NAMALWA (cell line): ENCODE results near the gene GFOD2.

Source experiments
- DNase-seq: peaks from one replicate; pipeline ENCODE4 v3.0.0-alpha.2; 2015; ENCODE audit warnings: low spot score

GFOD2 gene

DNA sequence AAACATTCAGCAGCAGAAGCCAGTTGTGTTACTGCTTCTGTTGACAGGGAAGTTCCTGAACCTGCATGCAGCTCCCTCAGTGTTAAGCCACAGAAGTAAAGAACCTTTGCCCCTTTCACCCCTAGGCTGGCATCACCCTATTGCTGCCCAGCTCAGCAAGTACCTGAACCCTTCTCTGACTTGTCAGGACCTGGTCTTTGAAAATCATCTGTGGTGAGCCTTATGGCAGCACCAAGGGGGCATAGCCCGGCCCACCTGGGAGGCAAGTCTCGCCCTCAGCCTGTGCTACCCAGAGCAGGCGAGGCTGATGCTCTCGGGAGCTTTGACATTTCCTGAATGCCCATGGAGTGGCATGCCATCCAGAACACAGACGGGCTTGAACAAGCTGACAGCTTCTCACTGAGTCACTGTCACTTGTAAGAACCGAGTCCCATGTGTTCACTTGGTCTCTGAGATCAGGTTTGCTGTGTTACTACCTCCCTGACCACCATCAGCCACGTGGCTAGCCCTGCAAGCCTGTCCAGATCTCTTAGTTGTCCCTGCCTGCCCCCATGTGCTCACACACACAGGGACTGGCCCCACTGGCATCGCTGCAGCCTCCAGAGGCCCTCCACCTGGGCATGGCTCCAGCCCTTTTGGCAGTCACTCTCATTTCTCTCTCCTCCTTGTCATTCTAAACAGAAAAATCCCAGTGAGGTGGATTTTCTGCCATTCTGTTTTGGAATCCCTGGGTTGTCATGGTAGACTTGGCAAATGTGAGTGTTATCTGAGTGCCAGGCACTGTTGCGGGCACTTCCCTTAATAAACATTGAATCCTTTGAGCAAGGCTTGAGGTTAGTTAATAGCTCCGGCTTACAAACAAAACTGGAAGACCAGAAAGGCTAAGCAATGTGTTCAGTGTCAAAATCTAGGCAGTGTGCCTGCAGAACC lies 77.1 kb downstream of the GFOD2 start:
- no peak for DNase-seq

GRCh38 chr16:67637625-67638024 lies 81.5 kb downstream of the GFOD2 start:
- DNase-seq, result no peak

GRCh38 chr16:67636713-67637112 lies 82.4 kb downstream of the GFOD2 start:
- DNase-seq, result no peak

DNA sequence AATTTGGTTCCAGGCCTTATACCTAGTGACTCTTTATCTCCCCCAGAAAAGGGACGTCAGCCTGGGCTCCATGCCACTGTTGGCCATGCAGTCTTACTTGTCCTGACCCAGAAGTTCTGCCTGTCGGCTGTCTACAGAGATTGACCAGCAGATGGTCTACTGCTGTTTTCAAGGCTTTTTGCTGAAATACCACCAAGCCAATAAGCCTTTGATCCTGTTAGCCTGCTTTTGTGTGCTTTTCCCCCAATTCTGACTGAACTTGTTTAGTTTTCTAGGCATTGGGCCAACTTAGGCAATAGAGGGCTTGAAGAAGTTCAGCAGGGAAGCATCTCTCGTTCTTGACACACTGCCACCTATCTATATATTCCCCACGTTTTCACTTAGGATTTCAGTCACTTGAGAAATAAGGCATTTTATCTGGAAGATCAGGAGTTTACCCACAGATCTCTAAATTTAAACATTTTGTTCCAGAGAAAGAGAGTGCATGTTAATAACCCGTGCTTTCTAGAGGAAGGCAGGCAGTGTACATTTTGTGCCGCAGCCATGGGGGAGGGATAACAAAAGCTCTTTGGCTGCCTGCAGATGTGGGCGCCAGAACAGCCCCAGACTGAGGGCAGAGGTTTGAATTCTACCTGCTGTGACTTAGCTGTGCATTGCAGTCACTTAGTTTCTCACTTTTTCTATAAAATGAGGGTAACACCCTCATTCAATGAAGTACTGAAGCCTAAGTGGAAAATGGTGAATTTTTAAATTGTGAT lies 86.5 kb downstream of the GFOD2 start:
- DNase-seq, result no peak

DNA sequence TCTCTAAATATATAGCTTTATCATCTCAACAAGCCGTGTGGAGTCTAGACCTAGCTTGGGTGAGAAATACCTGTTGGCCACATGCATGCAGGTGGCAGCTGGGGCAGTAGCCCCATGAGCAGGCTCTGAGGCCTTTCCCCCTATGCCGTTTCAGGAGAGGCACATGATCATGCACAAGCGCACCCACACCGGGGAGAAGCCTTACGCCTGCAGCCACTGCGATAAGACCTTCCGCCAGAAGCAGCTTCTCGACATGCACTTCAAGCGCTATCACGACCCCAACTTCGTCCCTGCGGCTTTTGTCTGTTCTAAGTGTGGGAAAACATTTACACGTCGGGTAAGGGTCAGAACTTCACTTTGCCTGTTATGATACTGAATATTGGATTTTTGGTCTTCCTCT lies 90.9 kb downstream of the GFOD2 start:
- no peak for DNase-seq
